DLD1 (cell line): Measurements from ENCODE around the gene GMEB2.
"Not testable (repeated sequence)": the region's sequence is repeated elsewhere in the genome, so short reads cannot be mapped to it uniquely, and the experiment has no call there.

Source experiments
- in situ Hi-C: cut with HindIII; loops from 2 replicates; pipeline ENCODE4 v1.10.0; 2017; ENCODE audit warnings: low sequenced_read_pairs

The GMEB2 gene

DNA sequence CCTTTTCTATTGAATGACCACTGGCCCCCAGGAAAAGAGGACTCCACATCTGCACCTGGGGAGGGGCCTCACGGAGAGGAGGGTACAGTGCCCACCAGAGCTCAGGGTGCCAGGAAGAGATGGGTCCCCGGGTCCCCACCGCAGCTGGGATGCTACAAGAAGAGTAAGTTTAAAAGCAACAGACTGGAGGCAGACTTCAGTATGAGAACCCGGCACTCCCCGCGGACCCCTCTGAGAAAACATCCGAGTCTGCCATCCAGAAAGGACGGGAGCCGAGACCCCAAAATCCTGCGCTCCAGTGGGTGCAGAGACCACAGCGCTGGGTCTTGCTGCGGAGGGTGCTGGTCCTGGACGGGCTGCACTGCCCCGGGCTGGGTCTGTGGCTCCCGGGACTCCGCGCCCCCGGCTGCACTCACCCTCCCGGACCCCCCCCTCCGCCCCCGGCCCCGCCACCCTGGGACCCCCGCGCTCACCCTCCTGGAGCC is 53.2 kb downstream of the GMEB2 start:
- in situ Hi-C loops, result no loop called here

GRCh38 chr20:63572788-63573646 is 53.9 kb downstream of the GMEB2 start:
- in situ Hi-C loops, result no loop called here

DNA sequence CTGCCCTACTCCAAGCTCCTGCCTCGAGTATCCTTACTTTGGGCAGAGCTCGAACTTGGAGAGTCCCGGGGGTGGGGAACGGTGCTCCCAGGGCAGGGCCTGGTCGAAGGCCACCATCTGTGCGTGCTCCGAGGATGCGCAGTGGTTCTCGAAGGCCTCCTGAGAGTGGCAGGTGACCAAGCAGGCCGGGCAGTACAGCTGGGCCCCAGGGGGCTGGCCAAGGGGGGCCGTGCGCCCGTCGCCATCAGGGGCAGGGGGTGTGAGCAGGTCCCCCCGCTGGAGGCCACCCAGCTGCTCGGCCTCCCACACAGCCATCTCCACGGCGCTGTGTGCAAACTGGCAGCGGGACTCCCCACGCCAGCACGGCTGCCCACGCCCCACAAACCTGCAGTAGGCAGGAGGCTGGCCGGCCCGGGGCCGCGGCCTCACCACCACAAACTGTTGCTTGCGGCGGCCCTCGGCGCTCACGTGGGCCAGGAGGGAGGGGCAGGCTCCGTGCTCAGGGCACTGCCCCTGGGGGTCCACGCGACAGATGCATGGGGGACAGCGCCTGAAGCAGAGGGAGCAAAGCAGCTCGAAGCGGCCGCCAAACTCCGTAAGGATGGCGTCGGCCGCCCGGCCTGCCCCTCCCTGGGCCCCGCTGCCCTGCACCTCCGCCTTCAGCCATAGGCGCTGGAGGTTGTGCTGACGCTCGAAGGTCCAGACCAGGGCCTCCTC is 54.7 kb downstream of the GMEB2 start:
- in situ Hi-C loops, result no loop called here

- in situ Hi-C loops, result not testable (repeated sequence)
Observed at GRCh38 chr20:63571087-63571478, 55.8 kb downstream of the GMEB2 start.

DNA sequence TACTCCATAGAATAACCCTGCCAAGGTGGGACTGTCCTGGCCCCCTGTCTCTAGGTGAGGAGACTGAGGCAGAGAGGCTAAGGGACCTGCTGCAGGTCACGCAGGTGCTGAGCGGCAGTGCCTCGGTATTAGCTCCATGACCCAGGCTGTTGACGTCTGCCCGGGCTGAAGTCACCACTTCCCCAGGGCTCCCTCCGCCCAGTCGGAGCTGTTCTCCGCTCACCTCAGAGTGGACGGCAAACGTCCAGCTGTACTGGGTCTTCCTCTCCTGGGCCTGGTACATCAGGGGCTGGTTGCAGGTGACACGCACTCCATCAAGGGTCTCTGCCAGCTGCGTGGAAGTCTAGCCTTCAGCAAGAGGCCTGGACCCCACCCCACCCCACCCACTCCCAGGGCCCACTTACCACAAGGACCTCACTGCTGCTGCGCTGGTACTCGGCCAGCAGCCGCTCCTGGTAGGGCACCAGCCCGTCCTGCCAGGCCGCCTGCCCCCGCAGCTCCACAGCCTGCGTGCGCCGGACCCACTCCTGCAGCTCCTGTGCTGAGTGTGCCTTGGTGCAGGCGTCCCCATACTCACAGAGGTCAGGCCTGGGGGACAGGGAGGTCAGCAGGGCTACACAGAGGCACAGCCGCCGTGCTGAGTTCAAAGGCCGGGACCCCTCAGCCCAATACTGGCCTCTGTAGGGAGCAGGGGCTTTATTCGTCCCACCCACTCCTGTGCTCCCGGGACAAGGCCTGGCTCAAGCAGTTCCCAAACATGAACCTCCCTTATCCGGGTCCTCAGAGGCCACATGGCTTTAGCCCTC is 56.4 kb downstream of the GMEB2 start:
- in situ Hi-C loops, result no loop called here

GRCh38 chr20:63568986-63569949 is 57.6 kb downstream of the GMEB2 start:
- in situ Hi-C loops, result no loop called here

DNA sequence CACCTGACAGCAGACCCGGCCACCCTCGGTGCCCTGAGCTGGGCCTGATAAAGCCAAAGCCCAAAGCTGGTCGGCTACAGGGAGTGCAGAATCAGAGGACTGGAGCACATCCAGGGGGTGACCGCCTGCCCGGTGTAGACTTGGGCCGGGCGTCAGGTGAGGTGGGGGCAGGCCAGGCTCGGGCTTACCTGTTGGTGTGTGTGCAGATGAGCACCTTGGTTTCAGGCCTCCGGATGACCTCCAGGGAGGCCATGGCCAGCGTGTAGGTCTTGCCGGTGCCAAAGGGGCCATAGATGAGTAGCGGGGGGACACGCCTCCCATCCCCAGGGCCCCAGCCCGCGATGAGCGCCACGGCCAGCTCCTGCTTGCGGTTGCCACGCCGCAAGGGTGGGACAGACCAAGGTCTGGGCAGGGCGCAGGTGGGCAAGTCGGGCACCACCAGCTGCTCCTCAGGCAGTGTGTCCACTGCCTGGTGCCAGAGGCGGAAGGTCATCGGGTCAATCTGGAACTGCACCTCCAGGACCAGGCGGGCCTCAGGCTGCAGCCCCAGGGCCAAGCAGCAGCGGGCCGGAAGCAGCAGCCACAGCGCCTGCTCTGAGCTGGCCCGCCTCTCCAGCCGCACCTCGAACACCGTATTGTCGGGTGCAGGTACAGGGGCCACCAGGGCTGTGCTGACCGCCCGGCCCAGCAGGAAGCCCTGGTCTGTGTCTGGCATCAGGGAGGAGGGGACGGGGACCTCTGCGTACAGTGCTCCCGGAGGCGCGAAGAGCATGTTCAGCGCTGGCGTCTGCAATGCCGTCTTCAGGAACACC is 58.5 kb downstream of the GMEB2 start:
- in situ Hi-C loops, result no loop called here

DNA sequence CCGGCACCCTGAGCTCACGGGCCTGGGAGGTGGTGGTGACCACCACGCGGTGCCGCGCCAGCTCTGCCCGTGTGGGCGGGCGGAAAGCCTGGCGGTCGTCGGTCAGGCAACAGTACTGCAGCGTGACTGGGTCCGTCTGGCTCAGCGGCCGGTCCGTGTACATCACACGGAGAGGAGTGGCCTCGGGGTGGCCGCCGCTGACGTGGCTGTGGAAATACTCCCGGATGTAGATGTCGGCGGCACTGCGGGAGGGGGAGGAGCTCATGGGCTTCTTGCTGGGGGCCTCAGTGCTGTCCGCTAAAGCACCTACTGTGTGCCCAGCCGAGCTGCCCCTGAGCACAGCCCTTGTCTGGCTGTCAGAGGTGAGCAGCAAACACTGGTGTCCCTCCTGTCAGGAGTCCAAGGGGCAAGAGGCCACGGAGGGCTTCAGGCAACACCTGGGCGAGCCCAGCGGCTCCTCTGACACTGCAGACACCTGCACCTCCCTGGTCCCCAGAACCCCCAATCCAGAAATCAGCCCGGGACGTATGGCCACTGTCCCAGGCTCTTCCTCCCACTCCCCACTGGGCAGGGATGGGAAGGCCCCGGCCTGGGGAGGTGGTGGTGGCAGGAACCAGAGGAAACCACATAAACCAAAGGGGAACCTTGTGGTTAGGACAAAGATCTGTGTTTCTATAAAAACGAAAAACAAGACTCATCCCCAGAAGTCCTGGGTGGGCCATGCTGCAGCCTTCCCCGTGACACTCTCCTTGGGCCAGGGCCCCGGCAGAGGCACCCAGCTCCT is 59.3 kb downstream of the GMEB2 start:
- in situ Hi-C loops, result no loop called here

GRCh38 chr20:63567136-63567385 is 59.8 kb downstream of the GMEB2 start:
- in situ Hi-C loops, result no loop called here

- in situ Hi-C loops, result no loop called here
Observed at GRCh38 chr20:63566395-63567135, 60.3 kb downstream of the GMEB2 start.

- in situ Hi-C loops, result no loop called here
Observed at GRCh38 chr20:63565699-63566335, 61.1 kb downstream of the GMEB2 start.

- in situ Hi-C loops, result no loop called here
Observed at GRCh38 chr20:63565021-63565698, 61.7 kb downstream of the GMEB2 start.

DNA sequence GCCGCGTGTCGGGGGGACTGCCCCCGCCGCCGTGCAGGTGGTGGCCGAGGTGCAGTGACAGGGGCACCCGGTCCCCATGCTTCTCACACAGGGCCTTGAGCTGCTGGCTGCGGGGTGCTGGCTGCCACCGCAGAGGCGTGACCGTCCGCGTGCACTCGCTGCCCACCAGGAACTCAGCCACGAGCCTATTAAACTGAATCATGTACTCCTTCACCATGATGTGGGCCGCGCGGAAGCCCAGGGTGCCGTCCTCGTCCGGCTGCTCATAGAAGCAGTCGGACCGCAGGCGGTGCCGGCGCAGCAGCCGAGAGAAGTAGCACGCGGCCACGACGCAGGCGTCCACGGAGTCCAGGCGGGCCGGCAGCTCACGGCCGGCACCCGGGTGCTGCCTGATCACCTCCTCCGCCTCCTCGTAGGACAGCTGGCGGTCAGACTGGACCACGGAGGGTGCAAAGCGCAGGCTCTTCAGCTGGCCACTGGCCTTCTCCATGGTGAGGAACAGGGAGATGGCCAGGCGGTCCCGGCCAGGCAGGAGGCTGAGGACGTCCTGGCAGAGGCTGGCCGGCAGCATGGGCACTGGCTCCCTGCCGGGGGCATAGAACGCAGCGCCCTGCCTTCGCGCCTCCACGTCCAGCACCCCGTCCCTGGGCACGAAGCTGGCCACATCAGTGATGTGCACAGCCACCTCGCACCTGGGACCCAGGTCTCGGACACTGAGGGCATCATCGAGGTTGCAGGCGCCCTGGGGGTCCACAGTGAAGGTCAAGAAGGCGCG is 62.7 kb downstream of the GMEB2 start:
- in situ Hi-C loops, result no loop called here

- in situ Hi-C loops, result no loop called here
Observed at GRCh38 chr20:63563225-63563935, 63.5 kb downstream of the GMEB2 start.

GRCh38 chr20:63562461-63563224 is 64.3 kb downstream of the GMEB2 start:
- in situ Hi-C loops, result no loop called here
